GM12878 (cell line): Measurements from ENCODE around the gene ZNF691. TPM values are rescaled to one million over a fixed set of nuclear protein-coding genes. Genes with fewer than 3 reads are reported as not detected.

Experiments
- ATAC-seq: fragments of 200-7000 bp; cut with Tn5 transposase; 3 replicates; pipeline ENCODE4 v1.9.1; 2020; ENCODE audit warnings: mild to moderate bottlenecking, moderate library complexity
- BruUV-seq: library from RNA; stranded (reverse); fragments of 400-500 nt; replicated peaks from 2 replicates; lab custom pipeline; 2021; lab: Mats Ljungman, UMichigan
- CTCF ChIA-PET: fragments of 300-600 bp; sonication (Branson Sonifier 250); formaldehyde crosslinking; extraction: SDS; loops from one replicate; lab custom pipeline; 2021; ENCODE audit warnings: inconsistent platforms; lab: Yijun Ruan, JAX
- POLR2A ChIA-PET: fragments of 350-600 bp; formaldehyde crosslinking; extraction: SDS; loops from one replicate; lab custom pipeline; 2021; ENCODE audit warnings: inconsistent platforms; lab: Charles Lee
- RAD21 ChIA-PET: fragments of 300-600 bp; sonication (Branson Sonifier 250); formaldehyde crosslinking; loops from one replicate; lab custom pipeline; 2023; ENCODE audit warnings: antibody characterized with exemption; ENCODE audit not compliant: unreplicated experiment; lab: Charles Lee
- SMC1A ChIA-PET: fragments of 300-600 bp; sonication (Branson Sonifier 250); formaldehyde crosslinking; loops from one replicate; lab custom pipeline; 2023; ENCODE audit not compliant: unreplicated experiment, uncharacterized antibody; lab: Charles Lee
- DNase-seq: peaks from one replicate; pipeline ENCODE4 v3.0.0-alpha.2; 2011; ENCODE audit warnings: low read depth, low spot score
- FAIRE-seq: peaks from 3 replicates; lab custom pipeline; 2011; peaks lifted over from hg19 to GRCh38; lab: Jason Lieb, UNC
- H2AFZ ChIP-seq: 2 replicates; pipeline ENCODE4 v1.6.0; 2011; ENCODE audit warnings: low read depth, low read length, control low read depth; ENCODE audit not compliant: control insufficient read depth
- H3K27ac ChIP-seq: 2 replicates; pipeline ENCODE4 v1.5.1; 2011; ENCODE audit warnings: control low read depth; ENCODE audit not compliant: control insufficient read depth, insufficient read depth
- H3K27me3 ChIP-seq, 2 experiments: replicated peaks in 1 of 2; 2 replicates each; pipeline versions ENCODE4 v1.6.0 to v1.6.1; 2011; ENCODE audit warnings: low read length in 1 of 2; ENCODE audit not compliant: control insufficient read depth in 2 of 2, insufficient read depth in 2 of 2
- H3K36me3 ChIP-seq, 2 experiments: 2 replicates each; pipeline ENCODE4 v1.5.1; 2011; ENCODE audit warnings: low read length in 1 of 2; ENCODE audit not compliant: control insufficient read depth in 2 of 2, insufficient read depth in 2 of 2
- H3K4me1 ChIP-seq: 2 replicates; pipeline ENCODE4 v1.6.1; 2011; ENCODE audit warnings: mild to moderate bottlenecking, low read length, moderate library complexity, mixed read lengths; ENCODE audit not compliant: control insufficient read depth, insufficient read depth
- H3K4me2 ChIP-seq: 2 replicates; pipeline ENCODE4 v1.6.0; 2011; ENCODE audit warnings: control low read depth; ENCODE audit not compliant: control insufficient read depth, insufficient read depth
- H3K4me3 ChIP-seq: fragments of 200-600 bp; sonication (generic); 2 replicates; pipeline ENCODE4 v1.5.1; 2016
- H3K79me2 ChIP-seq: 2 replicates; pipeline ENCODE4 v1.6.0; 2011; ENCODE audit warnings: low read length; ENCODE audit not compliant: control insufficient read depth, insufficient read depth
- H3K9ac ChIP-seq: 2 replicates; pipeline ENCODE4 v1.8.0; 2011; ENCODE audit warnings: low read length, control low read depth, mixed read lengths; ENCODE audit not compliant: control insufficient read depth, insufficient read depth
- H3K9me3 ChIP-seq: replicated peaks from 3 replicates; pipeline ENCODE4 v1.5.1; 2011; ENCODE audit warnings: mild to moderate bottlenecking, low read length; ENCODE audit not compliant: control insufficient read depth, insufficient read depth
- H4K20me1 ChIP-seq: 2 replicates; pipeline ENCODE4 v1.6.0; 2011; ENCODE audit not compliant: control insufficient read depth, insufficient read depth
- PAX5 ChIP-seq: IDR thresholded peaks from 2 replicates; pipeline ENCODE4 v1.6.1; 2011; ENCODE audit warnings: low read depth, low read length, borderline replicate concordance
- PML ChIP-seq: IDR thresholded peaks from 2 replicates; pipeline ENCODE4 v1.6.1; 2012; ENCODE audit warnings: low read length, inconsistent platforms
- POLR2AphosphoS2 ChIP-seq: IDR thresholded peaks from 2 replicates; pipeline ENCODE4 v1.6.1; 2011; ENCODE audit warnings: low read depth, mild to moderate bottlenecking, low read length, improper control_type of control experiment, moderate library complexity
- RAD21 ChIP-seq: IDR thresholded peaks from 2 replicates; pipeline ENCODE4 v1.6.1; 2011; ENCODE audit warnings: mild to moderate bottlenecking, low read depth, low read length, moderate library complexity; ENCODE audit not compliant: insufficient read depth
- SUPT20H ChIP-seq: IDR thresholded peaks from 2 replicates; pipeline ENCODE4 v1.6.1; 2011; ENCODE audit warnings: low read depth, mild to moderate bottlenecking, low read length, moderate library complexity, borderline replicate concordance; ENCODE audit not compliant: control insufficient read depth
- SUZ12 ChIP-seq: fragments of 200-600 bp; sonication (generic); IDR thresholded peaks from one replicate; pipeline ENCODE4 v1.6.1; 2018; ENCODE audit warnings: antibody characterized with exemption, mild to moderate bottlenecking; ENCODE audit not compliant: unreplicated experiment
- WGBS: methylation state at CpG from one replicate; pipeline ENCODE4 v1.1.6; 2016; ENCODE audit warnings: low lambda C conversion rate; ENCODE audit not compliant: insufficient replicate concordance, insufficient coverage; ENCODE audit errors: missing lambda C conversion rate; 5-methylcytosine and 5-hydroxymethylcytosine counted together
- in situ Hi-C: fragments of 300-500 bp; cut with MboI; formaldehyde crosslinking; loops from 9 replicates; pipeline ENCODE4 v1.14.3; 2018; ENCODE audit warnings: mixed read lengths
- intact Hi-C: fragments of 100-400 bp; cut with micrococcal nuclease; formaldehyde crosslinking; loops from one replicate; pipeline ENCODE4 v1.14.2; 2022; ENCODE audit not compliant: unreplicated experiment
- polyA plus RNA-seq, 11 experiments: library from polyadenylated mRNA; depleted of rRNA in 4 of 11; unstranded in 6 of 11; stranded (reverse) in 5 of 11; fragments of >200 nt; fragmentation: Nextera tagmentation in 4 of 11; fragmentation: Illumina TruSeq in 1 of 11; extraction: Ambion mirVana in 4 of 11; extraction: Trizol in 1 of 11; gene quantifications; 1 replicate in 1 of 11; 2 replicates in 10 of 11; pipeline versions ENCODE4 v1.2.1 to v1.2.3, GENCODE V29; 2011 to 2016; ENCODE audit warnings: inconsistent platforms in 2 of 11, missing spikeins in 2 of 11, low read depth in 1 of 11
- total RNA-seq, 4 experiments: library from RNA; depleted of rRNA in 3 of 4; stranded (reverse); fragments of >200 nt in 3 of 4; fragmentation: Illumina TruSeq in 1 of 4; extraction: Trizol in 1 of 4; gene quantifications; 2 replicates each; pipeline versions ENCODE4 v1.2.1 to v1.2.3, GENCODE V29; 2013 to 2021
- TF ChIP-seq, protein P1 (sequence below): IDR thresholded peaks from 2 replicates; pipeline ENCODE4 v1.6.1; 2011; ENCODE audit warnings: mild to moderate bottlenecking, low read depth, low read length, moderate library complexity; ENCODE audit not compliant: insufficient replicate concordance
- TF ChIP-seq, protein P2 (sequence below): IDR thresholded peaks from 2 replicates; pipeline ENCODE4 v1.6.1; 2012; ENCODE audit warnings: low read length, inconsistent platforms

Gene ZNF691
- total and polyA plus RNA-seq, 10 of the 15 experiments (the other 5 are each of a cell fraction or from before 2014, with no cell fraction given), result 8.5 to 16.2 (median 12.2) TPM

DNA sequence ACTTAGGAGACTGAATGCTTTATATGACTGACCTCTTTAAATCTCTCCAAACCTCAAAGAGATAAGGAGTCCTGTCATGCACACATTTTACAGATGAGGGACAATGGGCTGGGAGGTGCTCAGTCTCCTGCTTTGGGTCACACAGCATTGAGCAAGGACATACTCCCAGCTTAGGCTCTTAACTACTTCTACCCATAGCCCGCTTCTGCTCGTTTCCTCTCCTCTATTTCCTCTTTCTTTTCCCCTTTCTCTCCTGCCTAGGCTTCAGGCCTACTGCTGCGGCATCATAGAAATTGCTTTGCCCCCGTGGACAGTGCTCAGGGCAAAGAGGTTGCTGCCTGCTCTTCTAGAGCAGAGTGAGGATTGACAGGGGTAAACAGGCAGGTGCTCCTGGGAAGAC lies 12.4 kb upstream of the ZNF691 start:
- ChIA-PET SMC1A (no interaction called here), CTCF (interaction anchor here (0.8 kb wide), 2 partner anchors 12 to 239 kb away, joined by 3 to 4 read pairs; partner anchors contain the start of gene ZNF691), POLR2A (interaction anchor here (1.7 kb wide), 1 partner anchor 13 kb away, joined by 5 read pairs; no protein-coding TSS in a partner anchor), RAD21 (no interaction called here)
- Histone ChIP-seq H3K79me2 (no peaks in the 10 kb centered on the region), H3K9me3 (no peaks in the 10 kb centered on the region), H3K27me3 (no peaks in the 10 kb centered on the region), H3K27ac (no peak overlapping the region), H3K4me3 (no peak overlapping the region), H3K4me2 (no peak overlapping the region), H3K4me1 (peaks cover 12% of the 10 kb centered on the region), H3K36me3 (no peaks in the 10 kb centered on the region), H4K20me1 (no peaks in the 10 kb centered on the region), H3K9ac (no peak overlapping the region), H2AFZ (no peak overlapping the region)
- no peak for DNase-seq
- TF ChIP-seq POLR2AphosphoS2 (no peak), SUZ12 (no peak), PAX5 (no peak), PML (no peak), RAD21 (no peak), SUPT20H (no peak)
- TF ChIP-seq, protein P1, sequence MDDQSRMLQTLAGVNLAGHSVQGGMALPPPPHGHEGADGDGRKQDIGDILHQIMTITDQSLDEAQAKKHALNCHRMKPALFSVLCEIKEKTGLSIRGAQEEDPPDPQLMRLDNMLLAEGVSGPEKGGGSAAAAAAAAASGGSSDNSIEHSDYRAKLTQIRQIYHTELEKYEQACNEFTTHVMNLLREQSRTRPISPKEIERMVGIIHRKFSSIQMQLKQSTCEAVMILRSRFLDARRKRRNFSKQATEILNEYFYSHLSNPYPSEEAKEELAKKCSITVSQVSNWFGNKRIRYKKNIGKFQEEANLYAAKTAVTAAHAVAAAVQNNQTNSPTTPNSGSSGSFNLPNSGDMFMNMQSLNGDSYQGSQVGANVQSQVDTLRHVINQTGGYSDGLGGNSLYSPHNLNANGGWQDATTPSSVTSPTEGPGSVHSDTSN, result no peak
- TF ChIP-seq, protein P2, sequence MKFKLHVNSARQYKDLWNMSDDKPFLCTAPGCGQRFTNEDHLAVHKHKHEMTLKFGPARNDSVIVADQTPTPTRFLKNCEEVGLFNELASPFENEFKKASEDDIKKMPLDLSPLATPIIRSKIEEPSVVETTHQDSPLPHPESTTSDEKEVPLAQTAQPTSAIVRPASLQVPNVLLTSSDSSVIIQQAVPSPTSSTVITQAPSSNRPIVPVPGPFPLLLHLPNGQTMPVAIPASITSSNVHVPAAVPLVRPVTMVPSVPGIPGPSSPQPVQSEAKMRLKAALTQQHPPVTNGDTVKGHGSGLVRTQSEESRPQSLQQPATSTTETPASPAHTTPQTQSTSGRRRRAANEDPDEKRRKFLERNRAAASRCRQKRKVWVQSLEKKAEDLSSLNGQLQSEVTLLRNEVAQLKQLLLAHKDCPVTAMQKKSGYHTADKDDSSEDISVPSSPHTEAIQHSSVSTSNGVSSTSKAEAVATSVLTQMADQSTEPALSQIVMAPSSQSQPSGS, result no peak
- 35% methylated on average over 4 of the region's 4 CpGs for WGBS
- in situ Hi-C loops (no loop called here), intact Hi-C loops (no loop called here)
- BruUV-seq, result no TSS peak
- ATAC-seq, result no peak
- no peak for FAIRE-seq
